ENCODE measurements around the gene AP3B1.

DNA sequence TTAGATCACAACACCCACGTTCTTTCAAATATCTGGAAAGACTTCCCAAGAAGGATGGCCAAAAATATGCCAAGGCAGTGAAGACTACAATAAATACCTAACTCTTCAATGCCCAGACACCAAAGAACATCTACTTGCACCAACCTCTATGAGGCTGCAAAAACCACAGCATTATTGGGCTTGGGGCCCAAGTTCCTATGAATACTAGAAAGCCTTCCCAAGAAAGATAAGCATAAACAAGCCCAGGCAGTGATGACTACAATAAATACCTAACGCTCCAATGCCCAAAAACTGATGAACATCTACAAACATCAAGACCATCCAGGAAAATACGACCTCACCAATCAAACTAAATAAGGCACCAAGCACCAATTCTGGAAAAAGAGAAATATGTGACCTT, 41.3 kb downstream of the AP3B1 start:
- TF ChIP-seq EZH2 (IDR thresholded peaks at IDR 0.05), result no peak
- TF ChIP-seq, protein P1, sequence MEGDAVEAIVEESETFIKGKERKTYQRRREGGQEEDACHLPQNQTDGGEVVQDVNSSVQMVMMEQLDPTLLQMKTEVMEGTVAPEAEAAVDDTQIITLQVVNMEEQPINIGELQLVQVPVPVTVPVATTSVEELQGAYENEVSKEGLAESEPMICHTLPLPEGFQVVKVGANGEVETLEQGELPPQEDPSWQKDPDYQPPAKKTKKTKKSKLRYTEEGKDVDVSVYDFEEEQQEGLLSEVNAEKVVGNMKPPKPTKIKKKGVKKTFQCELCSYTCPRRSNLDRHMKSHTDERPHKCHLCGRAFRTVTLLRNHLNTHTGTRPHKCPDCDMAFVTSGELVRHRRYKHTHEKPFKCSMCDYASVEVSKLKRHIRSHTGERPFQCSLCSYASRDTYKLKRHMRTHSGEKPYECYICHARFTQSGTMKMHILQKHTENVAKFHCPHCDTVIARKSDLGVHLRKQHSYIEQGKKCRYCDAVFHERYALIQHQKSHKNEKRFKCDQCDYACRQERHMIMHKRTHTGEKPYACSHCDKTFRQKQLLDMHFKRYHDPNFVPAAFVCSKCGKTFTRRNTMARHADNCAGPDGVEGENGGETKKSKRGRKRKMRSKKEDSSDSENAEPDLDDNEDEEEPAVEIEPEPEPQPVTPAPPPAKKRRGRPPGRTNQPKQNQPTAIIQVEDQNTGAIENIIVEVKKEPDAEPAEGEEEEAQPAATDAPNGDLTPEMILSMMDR (IDR thresholded peaks at IDR 0.05), result no peak
